A549 treated with ZK216348 at 1 μM for 4 hours (cell line): Measurements from ENCODE around the gene PFAS. TPM values are rescaled to one million over a fixed set of nuclear protein-coding genes. Genes with fewer than 3 reads are reported as not detected.

ENCODE experiments used
- total RNA-seq: library from RNA; stranded (reverse); fragments of 200-300 nt; extraction: Qiagen RNA extraction; gene quantifications from 5 replicates; pipeline ENCODE4 v1.2.3, GENCODE V29; 2022; ENCODE audit warnings: low read depth

The PFAS gene
- total RNA-seq, result 25.9 to 60.8 TPM (median 51.2 TPM) in 5 replicates

DNA sequence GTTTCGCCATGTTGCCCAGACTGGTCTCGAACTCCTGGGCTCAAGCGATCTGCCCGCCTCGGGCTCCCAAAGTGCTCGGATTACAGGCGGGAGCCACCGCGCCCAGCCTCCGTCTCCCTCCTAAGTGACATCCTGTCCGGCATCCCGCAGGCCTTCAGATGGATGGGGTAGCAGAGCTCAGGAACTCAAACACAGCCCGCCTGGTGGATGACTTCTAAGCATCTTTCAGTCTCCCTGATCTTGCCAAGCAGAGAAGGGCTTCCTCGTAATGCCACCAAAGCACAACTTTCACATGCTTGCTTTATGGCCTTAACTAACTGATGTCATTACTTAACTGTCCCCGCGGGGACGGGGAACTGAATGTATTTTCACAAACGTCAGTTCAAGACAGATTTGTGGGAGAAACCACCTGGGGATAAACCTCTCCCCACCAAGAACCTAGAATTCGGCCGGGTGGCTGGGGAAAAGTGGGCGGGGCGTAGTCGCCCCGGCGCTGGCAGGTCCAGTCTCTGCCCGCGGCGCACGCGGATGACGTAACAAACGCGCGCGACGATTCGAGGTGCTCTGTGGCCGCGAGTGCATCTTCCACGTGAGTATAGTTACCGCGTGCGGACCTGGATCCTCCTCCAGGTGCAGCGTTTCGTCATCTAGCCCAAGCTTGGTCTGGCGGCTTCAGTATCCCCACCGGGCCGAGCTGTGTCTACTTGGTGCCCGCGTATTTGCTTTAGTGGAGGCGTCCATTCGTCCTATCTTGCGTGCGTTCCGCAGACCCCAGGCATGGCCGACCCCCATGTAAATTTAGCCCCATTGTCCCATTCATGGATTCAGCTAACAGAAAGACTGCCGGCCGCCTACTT, at the start of gene PFAS:
TSS of gene PFAS (plus strand) at position 539 of the 857 bp plus-strand sequence. CDS start 4,649 bp downstream, outside the sequence.

GRCh38 chr17:8209907-8210760, 39.0 kb upstream of the PFAS start, which contains the start of gene AURKB:
Gene AURKB, minus strand, starts transcription at chr17:8210575. Its CDS starts 351 bp downstream, at chr17:8210224.

GRCh38 chr17:8288336-8289102, 39.4 kb downstream of the PFAS start, which contains the start of gene RANGRF:
Gene RANGRF, plus strand, starts transcription at chr17:8288670. Its CDS starts 119 bp downstream, at chr17:8288789.

Other genes with a start within 250 kb of the PFAS start
- gene GUCY2D, start 246.7 kb upstream of the PFAS start, total RNA-seq, result not detected in 5 replicates
- gene ALOX15B, start 210.2 kb upstream of the PFAS start, total RNA-seq, result 0.12 TPM in 1 of 5 replicates, not detected in the others
- gene ALOX12B, start 161.6 kb upstream of the PFAS start, total RNA-seq, result 1.1 to 2.3 TPM (median 1.6 TPM) in 5 replicates
- gene ALOXE3, start 130.8 kb upstream of the PFAS start, total RNA-seq, result 5.6 to 9.2 TPM (median 8.1 TPM) in 5 replicates
- gene HES7, start 125.2 kb upstream of the PFAS start, total RNA-seq, result 1.1 to 5.5 TPM (median 4.0 TPM) in 5 replicates
- 26.4 to 39.3 TPM (median 37.0 TPM) in 5 replicates for gene PER1, start 96.9 kb upstream of the PFAS start, total RNA-seq
- 27.1 to 33.9 TPM (median 29.7 TPM) in 5 replicates for gene VAMP2, start 86.3 kb upstream of the PFAS start, total RNA-seq
- 15.1 to 23.5 TPM (median 21.6 TPM) in 5 replicates for gene TMEM107, start 72.9 kb upstream of the PFAS start, total RNA-seq
- gene BORCS6, start 59.1 kb upstream of the PFAS start, total RNA-seq, result 4.3 to 9.6 TPM (median 8.8 TPM) in 5 replicates
- gene AURKB, start 38.7 kb upstream of the PFAS start, total RNA-seq, result 144 to 164 TPM (median 152 TPM) in 5 replicates
- 13.3 to 21.2 TPM (median 15.6 TPM) in 5 replicates for gene CTC1, start 1.2 kb upstream of the PFAS start, total RNA-seq
- gene RANGRF, start 39.4 kb downstream of the PFAS start, total RNA-seq, result 36.3 to 46.3 TPM (median 43.7 TPM) in 5 replicates
- 5.3 to 9.0 TPM (median 7.2 TPM) in 5 replicates for gene SLC25A35, start 46.1 kb downstream of the PFAS start, total RNA-seq
- gene ARHGEF15, start 61.0 kb downstream of the PFAS start, total RNA-seq, result not detected in 5 replicates
- not detected in 5 replicates for gene ODF4, start 90.6 kb downstream of the PFAS start, total RNA-seq
- gene RPL26, start 133.9 kb downstream of the PFAS start, total RNA-seq, result 3,373 to 4,858 TPM (median 3,831 TPM) in 5 replicates
- not detected in 5 replicates for gene RNF222, start 148.5 kb downstream of the PFAS start, total RNA-seq
- gene NDEL1, start 186.6 kb downstream of the PFAS start, total RNA-seq, result 56.2 to 70.7 TPM (median 64.4 TPM) in 5 replicates